HepG2 (cell line): ENCODE results near the gene ZNF607. TPM values are rescaled to one million over a fixed set of nuclear protein-coding genes. Genes with fewer than 3 reads are reported as not detected.
A peak's percentile ranks its signal among the peaks of the same experiment; 100 is the strongest.

Source experiments
- CBX2 ChIP-seq, 2 experiments: fragments of 200-600 bp in 1 of 2; sonication (generic); formaldehyde crosslinking in 1 of 2; IDR thresholded peaks; 2 replicates each; pipeline versions ENCODE4 v1.7.0 to v1.8.1; 2018 to 2022; ENCODE audit warnings: low read depth in 2 of 2, low read length in 1 of 2, mild to moderate bottlenecking in 1 of 2, missing genetic modification reagents in 1 of 2
- DMTF1 ChIP-seq: sonication (generic); formaldehyde crosslinking; IDR thresholded peaks from 2 replicates; pipeline ENCODE4 v1.4.0; 2020; ENCODE audit warnings: mild to moderate bottlenecking, missing genetic modification reagents
- GTF2F1 ChIP-seq: fragments of 150-350 bp; IDR thresholded peaks from 2 replicates; pipeline ENCODE4 v1.6.1; 2014; ENCODE audit warnings: low read length
- HOXA3 ChIP-seq: sonication (generic); formaldehyde crosslinking; IDR thresholded peaks from 2 replicates; pipeline ENCODE4 v1.5.0; 2020; ENCODE audit warnings: missing genetic modification reagents
- MLXIP ChIP-seq: sonication (generic); formaldehyde crosslinking; IDR thresholded peaks from 2 replicates; pipeline ENCODE4 v1.9.0; 2021; ENCODE audit warnings: missing genetic modification reagents, borderline replicate concordance
- MYPOP ChIP-seq: sonication (generic); formaldehyde crosslinking; IDR thresholded peaks from 2 replicates; pipeline ENCODE4 v1.8.1; 2023; ENCODE audit warnings: mild to moderate bottlenecking, moderate library complexity, missing genetic modification reagents
- RAD21 ChIP-seq: fragments of 450-650 bp; formaldehyde crosslinking; IDR thresholded peaks from 2 replicates; pipeline ENCODE4 v1.5.0; 2020; ENCODE audit warnings: mild to moderate bottlenecking
- RELA ChIP-seq: sonication (generic); formaldehyde crosslinking; IDR thresholded peaks from 2 replicates; pipeline ENCODE4 v1.4.0; 2020; ENCODE audit warnings: missing genetic modification reagents
- SPEN ChIP-seq: sonication (generic); formaldehyde crosslinking; IDR thresholded peaks from 2 replicates; pipeline ENCODE4 v1.5.1; 2020; ENCODE audit warnings: low read depth, mild to moderate bottlenecking, missing genetic modification reagents
- ZMAT5 ChIP-seq: sonication (generic); formaldehyde crosslinking; IDR thresholded peaks from 2 replicates; pipeline ENCODE4 v1.5.0; 2020; ENCODE audit warnings: mild to moderate bottlenecking, low read depth, missing genetic modification reagents, borderline replicate concordance
- ZNF329 ChIP-seq: sonication (generic); formaldehyde crosslinking; IDR thresholded peaks from 2 replicates; pipeline ENCODE4 v1.9.0; 2021; ENCODE audit warnings: low read depth, mild to moderate bottlenecking, missing genetic modification reagents
- ZNF773 ChIP-seq: sonication (generic); formaldehyde crosslinking; IDR thresholded peaks from 2 replicates; pipeline ENCODE4 v1.4.0; 2020; ENCODE audit warnings: missing genetic modification reagents, borderline replicate concordance
- polyA plus RNA-seq, 8 experiments: library from polyadenylated mRNA; depleted of rRNA in 3 of 8; stranded (reverse) in 7 of 8; unstranded in 1 of 8; fragments of >200 nt; fragmentation: Illumina TruSeq in 4 of 8; extraction: Trizol in 4 of 8; gene quantifications; 2 replicates each; pipeline versions ENCODE4 v1.2.1 to v1.2.3, GENCODE V29; 2011 to 2016; ENCODE audit warnings: low read depth in 4 of 8, missing spikeins in 1 of 8, mixed read lengths in 1 of 8; ENCODE audit not compliant: insufficient read depth in 1 of 8
- total RNA-seq, 5 experiments: library from RNA; depleted of rRNA; stranded (reverse); fragments of >200 nt; fragmentation: Illumina TruSeq; extraction: Trizol; gene quantifications; 2 replicates each; pipeline ENCODE4 v1.2.3, GENCODE V29; 2016; ENCODE audit warnings: low read depth in 1 of 5
- TF ChIP-seq, protein P1 (sequence below): sonication (generic); formaldehyde crosslinking; IDR thresholded peaks from 2 replicates; pipeline ENCODE4 v1.5.1; 2020; ENCODE audit warnings: missing genetic modification reagents, mild to moderate bottlenecking, borderline replicate concordance
- TF ChIP-seq, protein P2 (sequence below): sonication (generic); formaldehyde crosslinking; IDR thresholded peaks from 2 replicates; pipeline ENCODE4 v1.5.0; 2020; ENCODE audit warnings: mild to moderate bottlenecking, missing genetic modification reagents

Gene ZNF607
- total and polyA plus RNA-seq, 2 of the 13 experiments (the other 11 are each of a cell fraction or from before 2014, with no cell fraction given), result 3.8 to 8.3 TPM

DNA sequence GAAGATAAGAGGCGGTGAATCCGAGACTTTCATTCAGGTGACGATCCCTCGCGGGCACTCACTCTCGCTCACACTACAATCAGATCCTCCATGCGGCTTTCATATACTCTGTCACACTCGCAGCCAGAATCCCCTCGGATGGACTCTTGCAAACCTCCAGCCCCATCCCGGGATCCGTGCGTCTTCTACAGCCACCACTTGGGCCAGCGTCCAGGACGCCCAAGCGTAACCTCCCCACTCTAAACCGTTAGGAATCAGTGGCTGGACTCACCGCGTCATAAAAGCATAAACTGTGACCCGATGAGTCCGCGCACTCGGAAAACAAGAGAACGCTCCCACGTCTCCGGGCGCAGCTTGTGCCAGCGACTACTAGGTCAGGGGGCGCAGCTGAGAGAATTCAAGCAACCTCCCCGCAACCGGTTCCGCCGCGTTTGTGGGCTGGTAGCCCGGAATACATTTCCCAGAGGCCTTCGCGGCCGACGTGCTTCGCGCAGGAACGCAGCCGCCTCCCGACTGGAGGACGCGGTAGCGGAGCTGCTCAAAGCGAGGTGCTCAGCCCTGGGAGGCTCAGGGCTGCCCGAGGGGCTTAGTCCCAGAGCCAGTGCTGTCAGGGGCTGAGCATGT is 27.6 kb downstream of the ZNF607 start (continued):
- TF ChIP-seq, protein P1, sequence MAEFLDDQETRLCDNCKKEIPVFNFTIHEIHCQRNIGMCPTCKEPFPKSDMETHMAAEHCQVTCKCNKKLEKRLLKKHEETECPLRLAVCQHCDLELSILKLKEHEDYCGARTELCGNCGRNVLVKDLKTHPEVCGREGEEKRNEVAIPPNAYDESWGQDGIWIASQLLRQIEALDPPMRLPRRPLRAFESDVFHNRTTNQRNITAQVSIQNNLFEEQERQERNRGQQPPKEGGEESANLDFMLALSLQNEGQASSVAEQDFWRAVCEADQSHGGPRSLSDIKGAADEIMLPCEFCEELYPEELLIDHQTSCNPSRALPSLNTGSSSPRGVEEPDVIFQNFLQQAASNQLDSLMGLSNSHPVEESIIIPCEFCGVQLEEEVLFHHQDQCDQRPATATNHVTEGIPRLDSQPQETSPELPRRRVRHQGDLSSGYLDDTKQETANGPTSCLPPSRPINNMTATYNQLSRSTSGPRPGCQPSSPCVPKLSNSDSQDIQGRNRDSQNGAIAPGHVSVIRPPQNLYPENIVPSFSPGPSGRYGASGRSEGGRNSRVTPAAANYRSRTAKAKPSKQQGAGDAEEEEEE (CRISPR knock-in tag), result no peak; the same call in 1 of the 2 replicates
- peak; percentile 45; the same call in 1 of the 2 replicates for TF ChIP-seq RAD21 (CRISPR knock-in tag)
- TF ChIP-seq MYPOP, result no peak; the same call in 1 of the 2 replicates
- no peak for TF ChIP-seq ZMAT5 (CRISPR knock-in tag)
- no peak for TF ChIP-seq DMTF1 (CRISPR knock-in tag)
- TF ChIP-seq CBX2 (IDR thresholded peaks at IDR 0.05; ENCODE audit: low read depth, low read length), result no peak
- TF ChIP-seq CBX2 (CRISPR knock-in tag; IDR thresholded peaks at IDR 0.05; ENCODE audit: low read depth), result no peak
- TF ChIP-seq ZNF329 (CRISPR knock-in tag), result no peak
- no peak for TF ChIP-seq GTF2F1
- TF ChIP-seq HOXA3, result peak; percentile 91
- no peak for TF ChIP-seq MLXIP
- peak; percentile 53; the same call in 1 of the 2 replicates for TF ChIP-seq ZNF773 (CRISPR knock-in tag)
- peak; percentile 76 for TF ChIP-seq SPEN (CRISPR knock-in tag)
- TF ChIP-seq RELA (CRISPR knock-in tag), result peak; percentile 81; the same call in 1 of the 2 replicates
- TF ChIP-seq, protein P2, sequence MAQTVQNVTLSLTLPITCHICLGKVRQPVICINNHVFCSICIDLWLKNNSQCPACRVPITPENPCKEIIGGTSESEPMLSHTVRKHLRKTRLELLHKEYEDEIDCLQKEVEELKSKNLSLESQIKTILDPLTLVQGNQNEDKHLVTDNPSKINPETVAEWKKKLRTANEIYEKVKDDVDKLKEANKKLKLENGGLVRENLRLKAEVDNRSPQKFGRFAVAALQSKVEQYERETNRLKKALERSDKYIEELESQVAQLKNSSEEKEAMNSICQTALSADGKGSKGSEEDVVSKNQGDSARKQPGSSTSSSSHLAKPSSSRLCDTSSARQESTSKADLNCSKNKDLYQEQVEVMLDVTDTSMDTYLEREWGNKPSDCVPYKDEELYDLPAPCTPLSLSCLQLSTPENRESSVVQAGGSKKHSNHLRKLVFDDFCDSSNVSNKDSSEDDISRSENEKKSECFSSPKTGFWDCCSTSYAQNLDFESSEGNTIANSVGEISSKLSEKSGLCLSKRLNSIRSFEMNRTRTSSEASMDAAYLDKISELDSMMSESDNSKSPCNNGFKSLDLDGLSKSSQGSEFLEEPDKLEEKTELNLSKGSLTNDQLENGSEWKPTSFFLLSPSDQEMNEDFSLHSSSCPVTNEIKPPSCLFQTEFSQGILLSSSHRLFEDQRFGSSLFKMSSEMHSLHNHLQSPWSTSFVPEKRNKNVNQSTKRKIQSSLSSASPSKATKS (CRISPR knock-in tag), result no peak
